Spleen (tissue), 11 donors: ENCODE data around the gene SIGLEC8. TPM values are rescaled to one million over a fixed set of nuclear protein-coding genes. Genes with fewer than 3 reads are reported as not detected.

ENCODE experiments used
- DNase-seq: peaks from one replicate; pipeline ENCODE4 v3.0.0-alpha.2; 2020
- H3K27ac ChIP-seq, 8 donors: fragments of 200-600 bp; sonication (generic) in 7 of 8; 1 replicate in 4 of 8; 2 replicates in 4 of 8; pipeline versions ENCODE4 v1.5.0 to v1.8.0; 2016 to 2021; ENCODE audit warnings: inconsistent platforms in 4 of 8, mild to moderate bottlenecking in 4 of 8, moderate library complexity in 1 of 8
- H3K27me3 ChIP-seq, 7 donors: fragments of 200-600 bp; sonication (generic) in 6 of 7; replicated peaks in 1 of 7; 1 replicate in 4 of 7; 2 replicates in 3 of 7; pipeline versions ENCODE4 v1.5.0 to v1.8.0; 2016 to 2021; ENCODE audit warnings: inconsistent platforms in 3 of 7, mild to moderate bottlenecking in 1 of 7
- H3K36me3 ChIP-seq, 6 donors: fragments of 200-600 bp; sonication (generic) in 5 of 6; 1 replicate in 4 of 6; 2 replicates in 2 of 6; pipeline versions ENCODE4 v1.5.0 to v1.8.0; 2016 to 2021; ENCODE audit warnings: inconsistent platforms in 2 of 6
- H3K4me1 ChIP-seq, 6 donors: fragments of 200-600 bp; sonication (generic) in 5 of 6; 1 replicate in 3 of 6; 2 replicates in 3 of 6; pipeline versions ENCODE4 v1.5.0 to v1.8.0; 2016 to 2021; ENCODE audit warnings: inconsistent platforms in 3 of 6
- H3K4me3 ChIP-seq, 8 donors: fragments of 200-600 bp; sonication (generic) in 7 of 8; 1 replicate in 4 of 8; 2 replicates in 4 of 8; pipeline versions ENCODE4 v1.5.0 to v1.8.0; 2016 to 2021; ENCODE audit warnings: inconsistent platforms in 4 of 8, mild to moderate bottlenecking in 4 of 8, moderate library complexity in 2 of 8
- H3K9me3 ChIP-seq, 8 donors: fragments of 200-600 bp; sonication (generic) in 7 of 8; 1 replicate in 4 of 8; 2 replicates in 4 of 8; pipeline versions ENCODE4 v1.5.0 to v1.8.0; 2016 to 2021; ENCODE audit warnings: inconsistent platforms in 4 of 8
- POLR2A ChIP-seq, 3 donors: fragments of 450-650 bp; IDR thresholded peaks; one replicate each; pipeline ENCODE4 v1.5.1; 2017; ENCODE audit warnings: antibody characterized with exemption in 3 of 3, mild to moderate bottlenecking in 1 of 3
- POLR2AphosphoS5 ChIP-seq, 3 donors: sonication (generic); formaldehyde crosslinking; IDR thresholded peaks; one replicate each; pipeline ENCODE4 v1.5.1; 2017; ENCODE audit warnings: antibody characterized with exemption in 3 of 3
- WGBS, 5 donors: extraction: QIAGEN DNeasy Blood & Tissue Kit in 3 of 5; methylation state at CpG; one replicate each; pipeline versions ENCODE4 v1.1.5 to v1.1.7; 2013 to 2018; 5-methylcytosine and 5-hydroxymethylcytosine counted together
- intact Hi-C: fragments of 100-400 bp; cut with DNase I; formaldehyde crosslinking; loops from one replicate; pipeline ENCODE4 v1.15.0; 2023; ENCODE audit warnings: low total_unique reads
- polyA plus RNA-seq, 3 donors: library from polyadenylated mRNA; stranded (reverse); fragments of 200-250 nt; gene quantifications; one replicate each; pipeline ENCODE4 v1.2.1, GENCODE V29; 2013
- total RNA-seq, 7 donors: library from RNA; depleted of rRNA in 3 of 7; stranded (reverse); fragments of >200 nt in 3 of 7; fragmentation: NEBNext Ultra II Directional in 4 of 7; extraction: Animal tissue kit (Norgen Biotek cat#: 25700) in 4 of 7; gene quantifications; one replicate each; pipeline versions ENCODE4 v1.1.0 to v1.2.1, GENCODE V29; 2016 to 2021
- TF ChIP-seq, protein P1 (sequence below), 11 experiments: fragments of 200-600 bp in 7 of 11; fragments of 450-650 bp in 4 of 11; sonication (generic) in 4 of 11; IDR thresholded peaks in 8 of 11; conservative IDR thresholded peaks in 3 of 11; 1 replicate in 7 of 11; 2 replicates in 4 of 11; pipeline versions ENCODE4 v1.4.0 to v1.8.0; 2016 to 2021; ENCODE audit warnings: antibody characterized with exemption in 11 of 11, inconsistent platforms in 4 of 11, mild to moderate bottlenecking in 1 of 11
- donor health status: healthy with polysubstance abuse.
- donor health status: DM: no; HTN: no; CAD: no; lungs with moderate emphysema.
- donor health status: DM: no; HTN: no; CAD: no.
- donor health status: Bipolar disorder and iron deficiency.
- donor health status: healthy.
- donor health status: DM: no; HTN: no; CAD: no.
- donor health status: DM: yes; HTN: yes; CAD: no.

Gene SIGLEC8
- total and polyA plus RNA-seq, 10 donors: 1.1 to 39.3 (median 6.2) TPM

DNA sequence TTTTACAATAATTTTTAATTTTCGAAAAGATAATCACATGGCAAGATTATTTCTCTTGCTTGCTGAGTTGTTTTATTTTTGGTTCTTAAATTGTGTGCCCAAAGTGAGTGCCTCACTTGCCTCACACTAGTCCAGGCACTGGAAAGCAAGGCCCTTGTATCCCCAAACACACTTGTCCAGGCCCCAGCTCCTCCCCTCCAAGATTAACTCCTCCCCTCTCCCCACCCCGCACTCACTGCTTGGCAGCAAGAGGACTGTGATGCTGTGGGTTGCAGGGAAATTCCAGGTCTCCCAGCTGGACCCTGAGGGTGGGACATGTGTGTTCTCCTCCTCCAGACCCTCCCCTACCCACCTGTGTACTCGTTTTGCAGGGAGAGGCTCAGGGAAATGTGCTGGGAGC lies 39.4 kb upstream of the SIGLEC8 start:
- H3K4me1 ChIP-seq: peaks cover 0 to 15% (median 11%) of the 10 kb centered on the region in 6 donors
- 49 to 60% (median 58%) methylated on average over 3 of the region's 3 CpGs for WGBS, 5 donors
- H3K27me3 ChIP-seq: peaks cover 0 to 13% (median 0%) of the 10 kb centered on the region in 7 donors
- H3K4me3 ChIP-seq: no peak overlapping the region
- intact Hi-C loops: no loop called here
- DNase-seq: no peak
- no peaks in the 10 kb centered on the region for H3K9me3 ChIP-seq
- no peaks in the 10 kb centered on the region for H3K36me3 ChIP-seq
- TF ChIP-seq, protein P1, sequence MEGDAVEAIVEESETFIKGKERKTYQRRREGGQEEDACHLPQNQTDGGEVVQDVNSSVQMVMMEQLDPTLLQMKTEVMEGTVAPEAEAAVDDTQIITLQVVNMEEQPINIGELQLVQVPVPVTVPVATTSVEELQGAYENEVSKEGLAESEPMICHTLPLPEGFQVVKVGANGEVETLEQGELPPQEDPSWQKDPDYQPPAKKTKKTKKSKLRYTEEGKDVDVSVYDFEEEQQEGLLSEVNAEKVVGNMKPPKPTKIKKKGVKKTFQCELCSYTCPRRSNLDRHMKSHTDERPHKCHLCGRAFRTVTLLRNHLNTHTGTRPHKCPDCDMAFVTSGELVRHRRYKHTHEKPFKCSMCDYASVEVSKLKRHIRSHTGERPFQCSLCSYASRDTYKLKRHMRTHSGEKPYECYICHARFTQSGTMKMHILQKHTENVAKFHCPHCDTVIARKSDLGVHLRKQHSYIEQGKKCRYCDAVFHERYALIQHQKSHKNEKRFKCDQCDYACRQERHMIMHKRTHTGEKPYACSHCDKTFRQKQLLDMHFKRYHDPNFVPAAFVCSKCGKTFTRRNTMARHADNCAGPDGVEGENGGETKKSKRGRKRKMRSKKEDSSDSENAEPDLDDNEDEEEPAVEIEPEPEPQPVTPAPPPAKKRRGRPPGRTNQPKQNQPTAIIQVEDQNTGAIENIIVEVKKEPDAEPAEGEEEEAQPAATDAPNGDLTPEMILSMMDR (IDR thresholded peaks at IDR 0.05 in 8 of 11, conservative IDR thresholded peaks at IDR 0.05 in 3 of 11): no peak
- no peak overlapping the region for H3K27ac ChIP-seq

DNA sequence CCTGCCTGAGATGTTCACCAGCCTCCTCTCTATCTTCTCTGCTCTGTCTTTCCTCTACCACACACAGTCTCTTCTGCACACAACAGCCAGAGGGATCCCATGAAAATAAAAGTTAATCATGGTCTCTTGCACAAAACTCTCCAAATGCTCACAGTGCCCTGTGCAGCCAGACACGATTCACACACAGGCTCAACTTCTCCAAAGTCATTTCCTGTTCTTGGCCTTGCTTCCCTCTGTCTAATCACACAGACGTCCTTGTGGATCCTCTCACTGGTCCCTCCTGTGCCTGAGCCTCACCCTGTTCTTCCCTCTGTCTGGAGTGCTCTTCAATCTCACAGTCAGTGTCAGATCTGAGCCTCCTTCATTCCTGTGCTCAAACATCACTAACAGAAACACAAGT lies 35.5 kb upstream of the SIGLEC8 start:
- Histone ChIP-seq H3K36me3 (no peaks in the 10 kb centered on the region), H3K27ac (no peak overlapping the region), H3K4me1 (no peaks in the 10 kb centered on the region), H3K9me3 (no peaks in the 10 kb centered on the region), H3K27me3 (peaks cover 0 to 14% (median 0%) of the 10 kb centered on the region in 7 donors), H3K4me3 (no peak overlapping the region)
- TF ChIP-seq POLR2A (IDR thresholded peaks at IDR 0.05) (no peak), POLR2AphosphoS5 (IDR thresholded peaks at IDR 0.05) (no peak)
- TF ChIP-seq, protein P1 (IDR thresholded peaks at IDR 0.05 in 8 of 11, conservative IDR thresholded peaks at IDR 0.05 in 3 of 11): no peak
- 2 to 15% (median 3%) methylated on average over 2 of the region's 2 CpGs for WGBS, 5 donors
- intact Hi-C loops: no loop called here
- no peak for DNase-seq

DNA sequence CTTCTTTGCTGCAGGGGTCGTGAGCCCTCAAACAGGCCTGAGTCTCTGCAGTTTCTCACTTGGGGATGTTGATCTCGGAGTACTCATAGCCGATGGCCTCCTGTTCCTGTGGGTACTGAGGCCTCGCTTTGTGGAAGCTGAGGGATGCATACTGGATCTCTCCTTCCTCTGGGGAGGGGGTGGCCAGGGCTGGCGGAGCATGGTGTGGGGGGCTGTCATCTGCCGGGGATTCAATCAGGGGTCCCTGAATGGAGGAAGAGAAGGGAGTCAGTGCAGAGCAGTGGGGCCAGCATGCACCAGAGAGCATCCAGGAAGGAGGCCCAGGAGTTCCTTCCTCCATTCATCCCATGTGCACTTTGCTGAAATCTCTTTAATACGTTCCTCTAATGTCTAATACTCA lies 33.3 kb upstream of the SIGLEC8 start:
- intact Hi-C loops: no loop called here
- H3K9me3 ChIP-seq: no peaks in the 10 kb centered on the region
- H3K36me3 ChIP-seq: no peaks in the 10 kb centered on the region
- 77 to 88% (median 83%) methylated on average over 7 of the region's 7 CpGs for WGBS, 5 donors
- H3K4me3 ChIP-seq: no peak overlapping the region
- TF ChIP-seq POLR2A (IDR thresholded peaks at IDR 0.05) (no peak), POLR2AphosphoS5 (IDR thresholded peaks at IDR 0.05) (no peak)
- TF ChIP-seq, protein P1 (IDR thresholded peaks at IDR 0.05 in 8 of 11, conservative IDR thresholded peaks at IDR 0.05 in 3 of 11): no peak
- H3K27me3 ChIP-seq: peaks cover 0 to 14% (median 0%) of the 10 kb centered on the region in 7 donors
- no peak for DNase-seq
- H3K27ac ChIP-seq: no peak overlapping the region
- H3K4me1 ChIP-seq: no peaks in the 10 kb centered on the region

DNA sequence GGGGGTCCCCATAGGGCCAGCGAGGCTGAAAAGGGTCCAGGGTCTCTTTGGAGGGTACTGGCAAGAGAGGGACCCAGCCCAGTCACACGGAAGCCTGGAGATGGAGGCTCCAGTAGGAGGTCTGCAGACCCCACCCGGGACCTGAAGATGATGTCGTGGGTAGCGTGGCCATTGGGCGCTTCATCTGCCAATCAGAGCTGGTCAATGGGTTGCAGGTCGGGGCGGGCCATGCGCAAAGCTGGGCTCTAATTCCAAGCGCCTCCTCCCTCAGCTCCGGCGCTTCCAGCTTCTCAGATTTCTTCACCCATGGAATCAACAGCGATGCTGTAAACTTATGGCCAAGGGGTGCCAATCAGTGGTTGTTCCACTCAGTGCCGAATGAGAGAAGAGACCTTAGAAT lies 32.4 kb upstream of the SIGLEC8 start:
- no peaks in the 10 kb centered on the region for H3K4me1 ChIP-seq
- intact Hi-C loops: no loop called here
- H3K27ac ChIP-seq: no peak overlapping the region
- TF ChIP-seq, protein P1 (IDR thresholded peaks at IDR 0.05 in 8 of 11, conservative IDR thresholded peaks at IDR 0.05 in 3 of 11): no peak
- TF ChIP-seq POLR2A (IDR thresholded peaks at IDR 0.05): no peak
- no peak for TF ChIP-seq POLR2AphosphoS5 (IDR thresholded peaks at IDR 0.05)
- H3K27me3 ChIP-seq: peaks cover 0 to 14% (median 0%) of the 10 kb centered on the region in 7 donors
- no peaks in the 10 kb centered on the region for H3K9me3 ChIP-seq
- H3K4me3 ChIP-seq: no peak overlapping the region
- no peaks in the 10 kb centered on the region for H3K36me3 ChIP-seq
- 44 to 78% (median 58%) methylated on average over 10 to 14 of the region's 14 CpGs for WGBS, 5 donors
- DNase-seq: no peak
